Measurements from ENCODE around the gene HNRNPR.
A peak's percentile ranks its signal among the peaks of the same experiment; 100 is the strongest.
"Not testable (repeated sequence)": the region's sequence is repeated elsewhere in the genome, so short reads cannot be mapped to it uniquely, and the experiment has no call there.

The HNRNPR gene

GRCh38 chr1:23381233-23381885 lies 37.3 kb upstream of the HNRNPR start:
- peaks cover 0 to 10% (median 0%) of the 10 kb centered on the region in 5 donors for H3K36me3 ChIP-seq (ENCODE audit: control insufficient read depth in 5 of 5, insufficient read depth in 5 of 5, low read length in 5 of 5)

GRCh38 chr1:23380719-23381118 lies 36.6 kb upstream of the HNRNPR start:
- no peaks in the 10 kb centered on the region for H3K9me3 ChIP-seq (ENCODE audit: control insufficient read depth in 5 of 5, low read length in 5 of 5)
- H3K4me1 ChIP-seq (ENCODE audit: control insufficient read depth in 5 of 5, insufficient read depth in 5 of 5, low read length in 5 of 5): peaks cover 6 to 41% (median 34%) of the 10 kb centered on the region in 5 donors
- peaks cover 0 to 10% (median 0%) of the 10 kb centered on the region in 5 donors for H3K36me3 ChIP-seq (ENCODE audit: control insufficient read depth in 5 of 5, insufficient read depth in 5 of 5, low read length in 5 of 5)
- no peak overlapping the region for H3K4me3 ChIP-seq (ENCODE audit: low read depth in 1 of 5, low read length in 5 of 5)
- H3K27ac ChIP-seq (ENCODE audit: low read depth, low read length): no peak overlapping the region
- H3K27me3 ChIP-seq (ENCODE audit: control insufficient read depth in 5 of 5, insufficient read depth in 4 of 5, low read length in 5 of 5): no peaks in the 10 kb centered on the region
- H3K9ac ChIP-seq (ENCODE audit: low read length in 5 of 5): no peak overlapping the region

More at GRCh38 chr1:23381233-23381885, 37.3 kb upstream of the HNRNPR start:
- no peaks in the 10 kb centered on the region for H3K27me3 ChIP-seq (ENCODE audit: control insufficient read depth in 5 of 5, insufficient read depth in 4 of 5, low read length in 5 of 5)
- peaks cover 6 to 38% (median 33%) of the 10 kb centered on the region in 5 donors for H3K4me1 ChIP-seq (ENCODE audit: control insufficient read depth in 5 of 5, insufficient read depth in 5 of 5, low read length in 5 of 5)
- H3K27ac ChIP-seq (ENCODE audit: low read depth, low read length): no peak overlapping the region
- H3K9me3 ChIP-seq (ENCODE audit: control insufficient read depth in 5 of 5, low read length in 5 of 5): no peaks in the 10 kb centered on the region
- H3K9ac ChIP-seq (ENCODE audit: low read length in 5 of 5): no peak overlapping the region
- H3K4me3 ChIP-seq (ENCODE audit: low read depth in 1 of 5, low read length in 5 of 5): no peak overlapping the region

- not testable (repeated sequence) for H3K36me3 ChIP-seq (ENCODE audit: control insufficient read depth in 5 of 5, insufficient read depth in 5 of 5, low read length in 5 of 5); H3K27ac ChIP-seq (ENCODE audit: low read depth, low read length); H3K27me3 ChIP-seq (ENCODE audit: control insufficient read depth in 5 of 5, insufficient read depth in 4 of 5, low read length in 5 of 5); H3K4me3 ChIP-seq (ENCODE audit: low read depth in 1 of 5, low read length in 5 of 5); H3K9ac ChIP-seq (ENCODE audit: low read length in 5 of 5); H3K9me3 ChIP-seq (ENCODE audit: control insufficient read depth in 5 of 5, low read length in 5 of 5)
- H3K4me1 ChIP-seq (ENCODE audit: control insufficient read depth in 5 of 5, insufficient read depth in 5 of 5, low read length in 5 of 5): peaks cover 6 to 41% (median 34%) of the 10 kb centered on the region in 5 donors
These were observed 36.2 kb upstream of the HNRNPR start for GRCh38 chr1:23380236-23380635.

GRCh38 chr1:23376890-23377811 lies 33.1 kb upstream of the HNRNPR start:
- Histone ChIP-seq H3K27ac (ENCODE audit: low read depth, low read length) (peak overlapping the region; percentile 89), H3K4me1 (ENCODE audit: control insufficient read depth in 5 of 5, insufficient read depth in 5 of 5, low read length in 5 of 5) (peaks cover 0 to 43% (median 30%) of the 10 kb centered on the region in 5 donors), H3K36me3 (ENCODE audit: control insufficient read depth in 5 of 5, insufficient read depth in 5 of 5, low read length in 5 of 5) (peaks cover 0 to 3% (median 0%) of the 10 kb centered on the region in 5 donors), H3K4me3 (ENCODE audit: low read depth in 1 of 5, low read length in 5 of 5) (no peak overlapping the region), H3K9me3 (ENCODE audit: control insufficient read depth in 5 of 5, low read length in 5 of 5) (no peaks in the 10 kb centered on the region), H3K27me3 (ENCODE audit: control insufficient read depth in 5 of 5, insufficient read depth in 4 of 5, low read length in 5 of 5) (no peaks in the 10 kb centered on the region), H3K9ac (ENCODE audit: low read length in 5 of 5) (peak overlapping the region in 2 of 5 donors; percentile 2 to 7)

GRCh38 chr1:23374079-23374735 lies 30.1 kb upstream of the HNRNPR start:
- not testable (repeated sequence) for H3K4me3 ChIP-seq (ENCODE audit: low read depth in 1 of 5, low read length in 5 of 5); H3K27ac ChIP-seq (ENCODE audit: low read depth, low read length); H3K9me3 ChIP-seq (ENCODE audit: control insufficient read depth in 5 of 5, low read length in 5 of 5); H3K36me3 ChIP-seq (ENCODE audit: control insufficient read depth in 5 of 5, insufficient read depth in 5 of 5, low read length in 5 of 5); H3K9ac ChIP-seq (ENCODE audit: low read length in 5 of 5); H3K27me3 ChIP-seq (ENCODE audit: control insufficient read depth in 5 of 5, insufficient read depth in 4 of 5, low read length in 5 of 5)
- peaks cover 10 to 73% (median 59%) of the 10 kb centered on the region in 5 donors for H3K4me1 ChIP-seq (ENCODE audit: control insufficient read depth in 5 of 5, insufficient read depth in 5 of 5, low read length in 5 of 5)

GRCh38 chr1:23371987-23372880 lies 28.1 kb upstream of the HNRNPR start:
- no peaks in the 10 kb centered on the region for H3K9me3 ChIP-seq (ENCODE audit: control insufficient read depth in 5 of 5, low read length in 5 of 5)
- peaks cover 16 to 61% (median 58%) of the 10 kb centered on the region in 5 donors for H3K4me1 ChIP-seq (ENCODE audit: control insufficient read depth in 5 of 5, insufficient read depth in 5 of 5, low read length in 5 of 5)
- H3K4me3 ChIP-seq (ENCODE audit: low read depth in 1 of 5, low read length in 5 of 5): no peak overlapping the region
- peaks cover 0 to 4% (median 0%) of the 10 kb centered on the region in 5 donors for H3K27me3 ChIP-seq (ENCODE audit: control insufficient read depth in 5 of 5, insufficient read depth in 4 of 5, low read length in 5 of 5)
- H3K27ac ChIP-seq (ENCODE audit: low read depth, low read length): peak overlapping the region; percentile 100
- H3K9ac ChIP-seq (ENCODE audit: low read length in 5 of 5): peak overlapping the region in 2 of 5 donors; percentile 98 to 99
- peaks cover 0 to under 1% (median 0%) of the 10 kb centered on the region in 5 donors for H3K36me3 ChIP-seq (ENCODE audit: control insufficient read depth in 5 of 5, insufficient read depth in 5 of 5, low read length in 5 of 5)

- Histone ChIP-seq H3K36me3 (ENCODE audit: control insufficient read depth in 5 of 5, insufficient read depth in 5 of 5, low read length in 5 of 5) (peaks cover 8 to 13% (median 10%) of the 10 kb centered on the region in 5 donors), H3K9ac (ENCODE audit: low read length in 5 of 5) (peak overlapping the region; percentile 87 to 99 (median 98)), H3K4me1 (ENCODE audit: control insufficient read depth in 5 of 5, insufficient read depth in 5 of 5, low read length in 5 of 5) (peaks cover 21 to 63% (median 59%) of the 10 kb centered on the region in 5 donors), H3K9me3 (ENCODE audit: control insufficient read depth in 5 of 5, low read length in 5 of 5) (no peaks in the 10 kb centered on the region), H3K4me3 (ENCODE audit: low read depth in 1 of 5, low read length in 5 of 5) (peak overlapping the region; percentile 73 to 98 (median 95)), H3K27me3 (ENCODE audit: control insufficient read depth in 5 of 5, insufficient read depth in 4 of 5, low read length in 5 of 5) (peaks cover 0 to 4% (median 0%) of the 10 kb centered on the region in 5 donors), H3K27ac (ENCODE audit: low read depth, low read length) (peak overlapping the region; percentile 100)
These were observed 26.9 kb upstream of the HNRNPR start for GRCh38 chr1:23370709-23371584.

DNA sequence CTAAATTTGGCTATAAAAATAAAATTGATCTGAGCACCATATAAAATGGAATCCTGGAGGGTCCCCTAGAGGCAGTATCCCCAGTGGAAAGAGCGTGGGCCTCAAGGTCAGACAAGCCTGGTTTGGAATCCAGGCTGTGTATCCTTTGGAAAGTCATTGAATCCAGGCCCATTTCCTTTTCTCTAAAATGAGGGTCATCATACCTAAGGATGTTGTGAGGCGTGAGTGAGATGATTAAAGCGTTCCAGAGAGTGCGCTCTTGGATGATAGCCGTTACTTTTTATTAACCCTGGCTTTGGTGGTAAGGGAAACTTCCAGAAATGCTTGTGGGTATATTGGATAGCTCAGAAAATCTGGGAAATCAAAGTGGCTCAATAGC lies 26.2 kb upstream of the HNRNPR start:
- H3K9ac ChIP-seq (ENCODE audit: low read length in 5 of 5): peak overlapping the region; percentile 96 to 99 (median 98)

More for the DNA sequence above, 26.2 kb upstream of the HNRNPR start:
- Histone ChIP-seq H3K4me3 (ENCODE audit: low read depth in 1 of 5, low read length in 5 of 5) (peak overlapping the region; percentile 73 to 98 (median 95)), H3K36me3 (ENCODE audit: control insufficient read depth in 5 of 5, insufficient read depth in 5 of 5, low read length in 5 of 5) (peaks cover 10 to 18% (median 13%) of the 10 kb centered on the region in 5 donors), H3K27ac (ENCODE audit: low read depth, low read length) (peak overlapping the region; percentile 100), H3K4me1 (ENCODE audit: control insufficient read depth in 5 of 5, insufficient read depth in 5 of 5, low read length in 5 of 5) (peaks cover 21 to 63% (median 61%) of the 10 kb centered on the region in 5 donors), H3K9me3 (ENCODE audit: control insufficient read depth in 5 of 5, low read length in 5 of 5) (no peaks in the 10 kb centered on the region), H3K27me3 (ENCODE audit: control insufficient read depth in 5 of 5, insufficient read depth in 4 of 5, low read length in 5 of 5) (peaks cover 0 to 4% (median 0%) of the 10 kb centered on the region in 5 donors)
